Liver (tissue), 9 donors: ENCODE results near the gene ADH7. TPM values are rescaled to one million over a fixed set of nuclear protein-coding genes. Genes with fewer than 3 reads are reported as not detected.
A peak's percentile ranks its signal among the peaks of the same experiment; 100 is the strongest.

Experiments used
- DNase-seq: peaks from one replicate; pipeline ENCODE4 v3.0.0-alpha.2; 2017; ENCODE audit warnings: low spot score
- H3K27ac ChIP-seq, 2 donors: one replicate each; pipeline ENCODE4 v1.7.0; 2013; ENCODE audit warnings: inconsistent platforms in 2 of 2, low read length in 2 of 2, control low read depth in 1 of 2, low read depth in 1 of 2, mild to moderate bottlenecking in 1 of 2
- H3K27me3 ChIP-seq, 4 donors: one replicate each; pipeline versions ENCODE4 v1.6.1 to v1.7.0; 2013; ENCODE audit warnings: low read length in 3 of 4, inconsistent platforms in 1 of 4, mild to moderate bottlenecking in 1 of 4, moderate library complexity in 1 of 4; ENCODE audit not compliant: control insufficient read depth in 4 of 4, insufficient read depth in 4 of 4
- H3K36me3 ChIP-seq, 4 donors: one replicate each; pipeline versions ENCODE4 v1.6.1 to v1.7.0; 2013; ENCODE audit warnings: low read length in 3 of 4, mild to moderate bottlenecking in 3 of 4, low read depth in 1 of 4, moderate library complexity in 1 of 4; ENCODE audit not compliant: control insufficient read depth in 4 of 4, insufficient read depth in 3 of 4
- H3K4me1 ChIP-seq, 4 donors: one replicate each; pipeline versions ENCODE4 v1.6.1 to v1.7.0; 2013; ENCODE audit warnings: low read length in 3 of 4, mild to moderate bottlenecking in 3 of 4, moderate library complexity in 1 of 4; ENCODE audit not compliant: control insufficient read depth in 4 of 4, insufficient read depth in 4 of 4
- H3K4me3 ChIP-seq, 3 donors: one replicate each; pipeline versions ENCODE4 v1.6.1 to v1.7.0; 2013; ENCODE audit warnings: low read length in 3 of 3, control low read depth in 1 of 3, low read depth in 1 of 3, mild to moderate bottlenecking in 1 of 3
- H3K9ac ChIP-seq, 2 donors: one replicate each; pipeline ENCODE4 v1.7.0; 2013; ENCODE audit warnings: low read length in 2 of 2, mild to moderate bottlenecking in 2 of 2, moderate library complexity in 2 of 2, control low read depth in 1 of 2, low read depth in 1 of 2
- H3K9me3 ChIP-seq, 4 donors: one replicate each; pipeline versions ENCODE4 v1.6.1 to v1.7.0; 2013; ENCODE audit warnings: low read length in 3 of 4; ENCODE audit not compliant: control insufficient read depth in 4 of 4
- EGR1 ChIP-seq, 2 donors: IDR thresholded peaks; 2 replicates each; pipeline ENCODE4 v1.6.1; 2016 to 2018; ENCODE audit warnings: antibody characterized with exemption in 2 of 2, low read depth in 2 of 2
- FOXA1 ChIP-seq: IDR thresholded peaks from 2 replicates; pipeline ENCODE4 v1.6.1; 2016; ENCODE audit warnings: antibody characterized with exemption
- FOXA2 ChIP-seq: IDR thresholded peaks from 2 replicates; pipeline ENCODE4 v1.6.1; 2016; ENCODE audit warnings: antibody characterized with exemption
- GABPA ChIP-seq, 2 donors: IDR thresholded peaks in 1 of 2; conservative IDR thresholded peaks in 1 of 2; 2 replicates each; pipeline ENCODE4 v1.6.1; 2016; ENCODE audit warnings: antibody characterized with exemption in 2 of 2, mild to moderate bottlenecking in 1 of 2, moderate library complexity in 1 of 2
- HNF4G ChIP-seq: IDR thresholded peaks from 2 replicates; pipeline ENCODE4 v1.6.1; 2016; ENCODE audit warnings: antibody characterized with exemption
- MAX ChIP-seq: IDR thresholded peaks from 2 replicates; pipeline ENCODE4 v1.6.1; 2016; ENCODE audit warnings: antibody characterized with exemption
- NR2F2 ChIP-seq: IDR thresholded peaks from 2 replicates; pipeline ENCODE4 v1.6.1; 2016; ENCODE audit warnings: antibody characterized with exemption
- RAD21 ChIP-seq, 2 donors: IDR thresholded peaks; 2 replicates each; pipeline ENCODE4 v1.6.1; 2016; ENCODE audit warnings: antibody characterized with exemption in 2 of 2, mild to moderate bottlenecking in 2 of 2
- SP1 ChIP-seq: IDR thresholded peaks from 2 replicates; pipeline ENCODE4 v1.6.1; 2018; ENCODE audit warnings: antibody characterized with exemption, mild to moderate bottlenecking
- TAF1 ChIP-seq: conservative IDR thresholded peaks from 2 replicates; pipeline ENCODE4 v1.6.1; 2016; ENCODE audit warnings: antibody characterized with exemption, mild to moderate bottlenecking
- YY1 ChIP-seq: IDR thresholded peaks from 2 replicates; pipeline ENCODE4 v1.6.1; 2016; ENCODE audit warnings: antibody characterized with exemption, mild to moderate bottlenecking
- WGBS: extraction: QIAGEN DNeasy Blood & Tissue Kit; methylation state at CpG from one replicate; pipeline ENCODE4 v1.1.7; 2013; 5-methylcytosine and 5-hydroxymethylcytosine counted together
- polyA plus RNA-seq, 2 donors: library from polyadenylated mRNA; stranded (reverse) in 1 of 2; unstranded in 1 of 2; fragments of 200-250 nt in 1 of 2; fragments of >200 nt in 1 of 2; fragmentation: Nextera tagmentation in 1 of 2; extraction: Ambion mirVana in 1 of 2; gene quantifications; one replicate each; pipeline versions ENCODE4 v1.2.1 to v1.2.3, GENCODE V29; 2013 to 2015
- total RNA-seq, 2 donors: library from RNA; depleted of rRNA; stranded (reverse); fragments of >200 nt; gene quantifications; one replicate each; pipeline ENCODE4 v1.2.3, GENCODE V29; 2014
- TF ChIP-seq, protein P1 (sequence below): fragments of 150-350 bp; IDR thresholded peaks from 2 replicates; pipeline ENCODE4 v1.5.1; 2017; ENCODE audit warnings: improper control_type of control experiment, low read depth, low read length; ENCODE audit not compliant: missing input control
- TF ChIP-seq, protein P2 (sequence below): IDR thresholded peaks from 2 replicates; pipeline ENCODE4 v1.6.1; 2016; ENCODE audit warnings: antibody characterized with exemption
- donor health status: healthy.
- donor health status: healthy.
- donor health status: healthy.
- donor health status: healthy.
- donor health status: healthy.

ADH7 gene
- total and polyA plus RNA-seq, 4 donors, result under 0.01 TPM; not detected in 3

DNA sequence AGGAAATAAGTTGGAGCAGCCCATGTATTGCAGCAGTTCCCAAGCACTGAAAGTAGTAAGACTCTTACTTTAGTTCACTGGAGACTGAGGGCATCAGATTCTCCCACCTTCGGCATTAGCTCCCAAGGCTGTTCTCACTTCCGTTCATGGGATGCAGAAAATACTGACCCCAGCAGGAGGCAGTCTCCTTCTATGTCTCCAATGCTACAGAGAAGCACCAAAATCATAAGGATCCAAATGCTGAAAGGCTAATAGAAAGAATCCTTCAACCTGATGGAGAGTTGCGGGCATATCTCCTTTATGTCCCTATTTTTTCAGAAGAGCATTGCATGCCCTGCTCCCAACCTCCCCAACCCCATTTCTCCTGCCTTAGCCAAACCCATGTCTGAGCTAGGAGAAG is 32.4 kb downstream of the ADH7 start:
- DNase-seq, result no peak
- Histone ChIP-seq H3K9ac (peak overlapping the region; percentile 54 to 78), H3K36me3 (no peaks in the 10 kb centered on the region), H3K27me3 (no peaks in the 10 kb centered on the region), H3K27ac (peak overlapping the region; percentile 93 to 96), H3K9me3 (no peaks in the 10 kb centered on the region), H3K4me3 (no peak overlapping the region), H3K4me1 (peaks cover 4 to 52% (median 27%) of the 10 kb centered on the region in 4 donors)
- no peak for TF ChIP-seq GABPA (IDR thresholded peaks at IDR 0.05 in 1 of 2, conservative IDR thresholded peaks at IDR 0.05 in 1 of 2)
- no peak for TF ChIP-seq NR2F2
- TF ChIP-seq RAD21 (IDR thresholded peaks at IDR 0.05), result peak; percentile 45 to 66
- TF ChIP-seq, protein P1, sequence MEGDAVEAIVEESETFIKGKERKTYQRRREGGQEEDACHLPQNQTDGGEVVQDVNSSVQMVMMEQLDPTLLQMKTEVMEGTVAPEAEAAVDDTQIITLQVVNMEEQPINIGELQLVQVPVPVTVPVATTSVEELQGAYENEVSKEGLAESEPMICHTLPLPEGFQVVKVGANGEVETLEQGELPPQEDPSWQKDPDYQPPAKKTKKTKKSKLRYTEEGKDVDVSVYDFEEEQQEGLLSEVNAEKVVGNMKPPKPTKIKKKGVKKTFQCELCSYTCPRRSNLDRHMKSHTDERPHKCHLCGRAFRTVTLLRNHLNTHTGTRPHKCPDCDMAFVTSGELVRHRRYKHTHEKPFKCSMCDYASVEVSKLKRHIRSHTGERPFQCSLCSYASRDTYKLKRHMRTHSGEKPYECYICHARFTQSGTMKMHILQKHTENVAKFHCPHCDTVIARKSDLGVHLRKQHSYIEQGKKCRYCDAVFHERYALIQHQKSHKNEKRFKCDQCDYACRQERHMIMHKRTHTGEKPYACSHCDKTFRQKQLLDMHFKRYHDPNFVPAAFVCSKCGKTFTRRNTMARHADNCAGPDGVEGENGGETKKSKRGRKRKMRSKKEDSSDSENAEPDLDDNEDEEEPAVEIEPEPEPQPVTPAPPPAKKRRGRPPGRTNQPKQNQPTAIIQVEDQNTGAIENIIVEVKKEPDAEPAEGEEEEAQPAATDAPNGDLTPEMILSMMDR, result no peak
- WGBS, result 65% methylated on average over 3 of the region's 3 CpGs

DNA sequence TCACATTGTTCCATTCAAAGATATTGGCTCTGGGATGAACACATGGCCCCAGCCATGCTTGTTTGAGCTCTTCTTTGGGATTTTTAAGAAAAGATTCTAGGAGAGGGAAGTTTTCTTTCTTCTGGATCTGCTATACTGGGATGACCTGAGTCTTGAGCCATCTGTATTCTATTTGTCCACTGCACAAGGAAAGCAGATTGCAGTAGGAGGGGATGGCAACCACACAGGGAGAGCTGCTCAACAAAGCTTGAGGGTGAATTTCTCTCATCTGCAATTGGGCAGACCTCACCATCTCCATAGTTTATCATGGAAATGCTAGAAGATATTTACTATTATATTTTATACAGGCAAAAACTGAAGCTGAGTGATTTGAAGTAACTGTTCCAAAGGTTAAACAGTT is 34.3 kb downstream of the ADH7 start:
- no peak overlapping the region for H3K4me3 ChIP-seq
- no peaks in the 10 kb centered on the region for H3K9me3 ChIP-seq
- H3K9ac ChIP-seq, result no peak overlapping the region
- peaks cover 4 to 36% (median 13%) of the 10 kb centered on the region in 4 donors for H3K4me1 ChIP-seq
- no peak for DNase-seq
- no peaks in the 10 kb centered on the region for H3K36me3 ChIP-seq
- no peaks in the 10 kb centered on the region for H3K27me3 ChIP-seq
- TF ChIP-seq, protein P2, sequence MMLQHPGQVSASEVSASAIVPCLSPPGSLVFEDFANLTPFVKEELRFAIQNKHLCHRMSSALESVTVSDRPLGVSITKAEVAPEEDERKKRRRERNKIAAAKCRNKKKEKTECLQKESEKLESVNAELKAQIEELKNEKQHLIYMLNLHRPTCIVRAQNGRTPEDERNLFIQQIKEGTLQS, result no peak
- TF ChIP-seq GABPA (IDR thresholded peaks at IDR 0.05 in 1 of 2, conservative IDR thresholded peaks at IDR 0.05 in 1 of 2), result no peak
- no peak for TF ChIP-seq MAX
- no peak for TF ChIP-seq TAF1
- TF ChIP-seq YY1, result no peak
- no peak for TF ChIP-seq SP1
- TF ChIP-seq FOXA2, result no peak
- no peak for TF ChIP-seq RAD21 (IDR thresholded peaks at IDR 0.05)
- TF ChIP-seq, protein P1, result no peak
- TF ChIP-seq FOXA1, result no peak
- TF ChIP-seq HNF4G, result no peak
- no peak overlapping the region for H3K27ac ChIP-seq

GRCh38 chr4:99399017-99399416 is 36.1 kb downstream of the ADH7 start:
- TF ChIP-seq, protein P1, result no peak
- no peak for TF ChIP-seq EGR1 (IDR thresholded peaks at IDR 0.05; ENCODE audit: low read depth in 2 of 2)
- no peak for TF ChIP-seq HNF4G
- TF ChIP-seq, protein P2, result no peak
- H3K36me3 ChIP-seq, result no peaks in the 10 kb centered on the region
- DNase-seq, result no peak
- no peaks in the 10 kb centered on the region for H3K27me3 ChIP-seq
- H3K9ac ChIP-seq, result no peak overlapping the region
- no peak overlapping the region for H3K27ac ChIP-seq
- no peak overlapping the region for H3K4me3 ChIP-seq
- H3K9me3 ChIP-seq, result no peaks in the 10 kb centered on the region
- WGBS, result 76% methylated on average over 1 of the region's 1 CpG
- H3K4me1 ChIP-seq, result peaks cover 2 to 27% (median 5%) of the 10 kb centered on the region in 4 donors
